ENCODE results near the gene P2RX5. TPM values are rescaled to one million over a fixed set of nuclear protein-coding genes. Genes with fewer than 3 reads are reported as not detected.

Gene P2RX5
- total RNA-seq, 6 donors from 2014 or later, result 0.46 to 15.7 (median 2.5) TPM; not detected in 1

GRCh38 chr17:3627769-3628167 is 68.2 kb downstream of the P2RX5 start:
- TF ChIP-seq CTCF (IDR thresholded peaks at IDR 0.05) (no peak), POLR2AphosphoS5 (IDR thresholded peaks at IDR 0.05) (no peak), POLR2A (IDR thresholded peaks at IDR 0.05) (no peak), EP300 (IDR thresholded peaks at IDR 0.05) (no peak)
- no peaks in the 10 kb centered on the region for H3K9me3 ChIP-seq
- no peaks in the 10 kb centered on the region for H3K4me1 ChIP-seq
- no peak overlapping the region for H3K4me3 ChIP-seq
- H3K36me3 ChIP-seq, result peaks cover 8 to 82% (median 47%) of the 10 kb centered on the region in 4 donors
- no peak overlapping the region for H3K27ac ChIP-seq
- no peak for ATAC-seq (ENCODE audit: low FRiP score in 2 of 2)
- 92 to 96% methylated on average over 11 of the region's 11 CpGs for WGBS, 2 donors
- H3K27me3 ChIP-seq, result no peaks in the 10 kb centered on the region
- DNase-seq, result no peak

- Histone ChIP-seq H3K9me3 (no peaks in the 10 kb centered on the region), H3K4me3 (no peak overlapping the region), H3K36me3 (peaks cover 8 to 85% (median 49%) of the 10 kb centered on the region in 4 donors), H3K4me1 (no peaks in the 10 kb centered on the region), H3K27ac (no peak overlapping the region), H3K27me3 (no peaks in the 10 kb centered on the region)
- no peak for DNase-seq
- TF ChIP-seq POLR2A (IDR thresholded peaks at IDR 0.05), result no peak
- no peak for TF ChIP-seq CTCF (IDR thresholded peaks at IDR 0.05)
- TF ChIP-seq EP300 (IDR thresholded peaks at IDR 0.05), result no peak
- no peak for TF ChIP-seq POLR2AphosphoS5 (IDR thresholded peaks at IDR 0.05)
- WGBS, 2 donors, result 76 to 89% methylated on average over 16 of the region's 16 CpGs
- ATAC-seq (ENCODE audit: low FRiP score in 2 of 2), result no peak
Measured at GRCh38 chr17:3626831-3627768, 68.9 kb downstream of the P2RX5 start.

Other genes with a start within 250 kb of the P2RX5 start
- gene SPATA22, start 224.3 kb downstream of the P2RX5 start, total RNA-seq, result 1 to 10 TPM in 1 of 6 donors, under 1 TPM in 1, not detected in 4; 0.20 to 2.1 TPM
- gene ASPA, start 220.2 kb downstream of the P2RX5 start, total RNA-seq, result 1 to 10 TPM in 3 of 6 donors, under 1 TPM in 3; 0.76 to 7.6 (median 1.2) TPM
- under 1 TPM; under 0.01 to 0.84 (median 0.28) TPM for gene TRPV3, start 138.3 kb downstream of the P2RX5 start, total RNA-seq
- 10 to 100 TPM in 1 of 6 donors, 1 to 10 TPM in 5; 2.0 to 16.8 (median 4.8) TPM for gene TRPV1, start 86.7 kb downstream of the P2RX5 start, total RNA-seq
- gene SHPK, start 59.9 kb downstream of the P2RX5 start, total RNA-seq, result 10 to 100 TPM; 10.5 to 25.1 (median 12.4) TPM
- gene CTNS, start 59.4 kb downstream of the P2RX5 start, total RNA-seq, result 10 to 100 TPM; 22.1 to 31.4 (median 25.3) TPM
- 100 to 1,000 TPM in 4 of 6 donors, 10 to 100 TPM in 2; 49.2 to 200 (median 126) TPM for gene TAX1BP3, start 27.6 kb downstream of the P2RX5 start, total RNA-seq
- 10 to 100 TPM in 4 of 6 donors, 1 to 10 TPM in 1, not detected in 1; 9.8 to 38.7 (median 36.5) TPM for gene EMC6, start 27.3 kb downstream of the P2RX5 start, total RNA-seq
- 1 to 10 TPM in 2 of 6 donors, under 1 TPM in 2, not detected in 2; 0.49 to 1.7 (median 0.81) TPM for gene HASPIN, start 27.7 kb upstream of the P2RX5 start, total RNA-seq
- 10 to 100 TPM; 17.2 to 36.0 (median 26.4) TPM for gene ITGAE, start 105.0 kb upstream of the P2RX5 start, total RNA-seq
- gene NCBP3, start 150.1 kb upstream of the P2RX5 start, total RNA-seq, result 10 to 100 TPM; 17.3 to 43.0 (median 32.5) TPM
- gene CAMKK1, start 196.9 kb upstream of the P2RX5 start, total RNA-seq, result 10 to 100 TPM in 4 of 6 donors, 1 to 10 TPM in 2; 4.9 to 23.0 (median 11.0) TPM
- gene P2RX1, start 220.3 kb upstream of the P2RX5 start, total RNA-seq, result 10 to 100 TPM in 2 of 6 donors, 1 to 10 TPM in 4; 3.7 to 29.9 (median 9.4) TPM

All from upper lobe of left lung (tissue), 6 donors.